IgD-negative memory B cell (primary cell): ENCODE results near the gene HS3ST4. TPM values are rescaled to one million over a fixed set of nuclear protein-coding genes. Genes with fewer than 3 reads are reported as not detected.
A peak's percentile ranks its signal among the peaks of the same experiment; 100 is the strongest.

Source experiments
- H3K27ac Mint-ChIP-seq, 3 donors: one replicate each; pipeline ENCODE4 v1.8.0; 2020 to 2022; ENCODE audit warnings: mild to moderate bottlenecking in 3 of 3, mixed read lengths in 3 of 3, moderate library complexity in 1 of 3
- H3K27me3 Mint-ChIP-seq: one replicate; pipeline ENCODE4 v1.8.0; 2021; ENCODE audit warnings: mixed read lengths
- H3K36me3 Mint-ChIP-seq: one replicate; pipeline ENCODE4 v1.8.0; 2020; ENCODE audit warnings: mild to moderate bottlenecking, mixed read lengths
- H3K4me1 Mint-ChIP-seq, 3 donors: one replicate each; pipeline ENCODE4 v1.8.0; 2020 to 2022; ENCODE audit warnings: mixed read lengths in 3 of 3, mild to moderate bottlenecking in 1 of 3
- H3K4me3 Mint-ChIP-seq, 4 donors: one replicate each; pipeline ENCODE4 v1.8.0; 2020 to 2022; ENCODE audit warnings: mild to moderate bottlenecking in 4 of 4, mixed read lengths in 4 of 4, moderate library complexity in 3 of 4
- H3K9me3 Mint-ChIP-seq, 3 donors: one replicate each; pipeline ENCODE4 v1.8.0; 2020 to 2021; ENCODE audit warnings: mixed read lengths in 3 of 3, mild to moderate bottlenecking in 1 of 3
- polyA plus RNA-seq: library from polyadenylated mRNA; unstranded; fragments of 300-500 nt; fragmentation: Illumina TruSeq; gene quantifications from one replicate; pipeline ENCODE4 v1.2.3, GENCODE V29; 2021

The HS3ST4 gene
- polyA plus RNA-seq, 1 donor from 2014 or later, result not detected

GRCh38 chr16:25931473-25932035 is 239.8 kb downstream of the HS3ST4 start:
- Mint-ChIP-seq H3K27me3 (peaks cover 4% of the 10 kb centered on the region), H3K9me3 (peaks cover 1 to 9% (median 5%) of the 10 kb centered on the region in 3 donors), H3K4me3 (no peak overlapping the region), H3K27ac (no peak overlapping the region), H3K4me1 (no peaks in the 10 kb centered on the region), H3K36me3 (peaks cover 2% of the 10 kb centered on the region)

- no peaks in the 10 kb centered on the region for H3K4me1 Mint-ChIP-seq
- peaks cover 3% of the 10 kb centered on the region for H3K27me3 Mint-ChIP-seq
- H3K36me3 Mint-ChIP-seq, result no peaks in the 10 kb centered on the region
- no peak overlapping the region for H3K27ac Mint-ChIP-seq
- H3K9me3 Mint-ChIP-seq, result peaks cover 5 to 9% (median 8%) of the 10 kb centered on the region in 3 donors
- H3K4me3 Mint-ChIP-seq, result no peak overlapping the region
These were observed 250.2 kb downstream of the HS3ST4 start for GRCh38 chr16:25941800-25942499.

- Mint-ChIP-seq H3K27me3 (no peaks in the 10 kb centered on the region), H3K4me1 (no peaks in the 10 kb centered on the region), H3K9me3 (peaks cover 0 to 8% (median 2%) of the 10 kb centered on the region in 3 donors), H3K36me3 (no peaks in the 10 kb centered on the region), H3K27ac (no peak overlapping the region), H3K4me3 (no peak overlapping the region)
These were observed 259.0 kb downstream of the HS3ST4 start for GRCh38 chr16:25950586-25951281.

- Mint-ChIP-seq H3K36me3 (no peaks in the 10 kb centered on the region), H3K4me3 (no peak overlapping the region), H3K9me3 (peaks cover 2 to 8% (median 3%) of the 10 kb centered on the region in 3 donors), H3K27ac (no peak overlapping the region), H3K4me1 (no peaks in the 10 kb centered on the region), H3K27me3 (no peaks in the 10 kb centered on the region)
These were observed 260.2 kb downstream of the HS3ST4 start for GRCh38 chr16:25951999-25952398.

- Mint-ChIP-seq H3K9me3 (peaks cover 0 to 5% (median 3%) of the 10 kb centered on the region in 3 donors), H3K36me3 (no peaks in the 10 kb centered on the region), H3K27ac (no peak overlapping the region), H3K27me3 (peaks cover 1% of the 10 kb centered on the region), H3K4me3 (no peak overlapping the region), H3K4me1 (no peaks in the 10 kb centered on the region)
These were observed 261.2 kb downstream of the HS3ST4 start for GRCh38 chr16:25952983-25953382.

- H3K27me3 Mint-ChIP-seq, result peaks cover 1% of the 10 kb centered on the region
- H3K27ac Mint-ChIP-seq, result no peak overlapping the region
- no peaks in the 10 kb centered on the region for H3K4me1 Mint-ChIP-seq
- no peaks in the 10 kb centered on the region for H3K36me3 Mint-ChIP-seq
- no peak overlapping the region for H3K4me3 Mint-ChIP-seq
- H3K9me3 Mint-ChIP-seq, result peaks cover 0 to 12% (median 3%) of the 10 kb centered on the region in 3 donors
These were observed 265.9 kb downstream of the HS3ST4 start for GRCh38 chr16:25957707-25958106.

GRCh38 chr16:25959221-25959620 is 267.5 kb downstream of the HS3ST4 start:
- Mint-ChIP-seq H3K27ac (no peak overlapping the region), H3K4me3 (no peak overlapping the region), H3K4me1 (no peaks in the 10 kb centered on the region), H3K36me3 (no peaks in the 10 kb centered on the region), H3K27me3 (peaks cover 1% of the 10 kb centered on the region), H3K9me3 (peaks cover 0 to 13% (median 3%) of the 10 kb centered on the region in 3 donors)

- Mint-ChIP-seq H3K4me3 (peak overlapping the region in 1 of 4 donors; percentile 38), H3K36me3 (no peaks in the 10 kb centered on the region), H3K4me1 (no peaks in the 10 kb centered on the region), H3K9me3 (peaks cover 0 to 6% (median 2%) of the 10 kb centered on the region in 3 donors), H3K27me3 (peaks cover 2% of the 10 kb centered on the region), H3K27ac (no peak overlapping the region)
These were observed 274.7 kb downstream of the HS3ST4 start for GRCh38 chr16:25966172-25967097.

- H3K9me3 Mint-ChIP-seq, result peaks cover 0 to 5% (median 0%) of the 10 kb centered on the region in 3 donors
- no peak overlapping the region for H3K4me3 Mint-ChIP-seq
- H3K36me3 Mint-ChIP-seq, result no peaks in the 10 kb centered on the region
- H3K4me1 Mint-ChIP-seq, result no peaks in the 10 kb centered on the region
- peaks cover 1% of the 10 kb centered on the region for H3K27me3 Mint-ChIP-seq
- H3K27ac Mint-ChIP-seq, result no peak overlapping the region
These were observed 285.4 kb downstream of the HS3ST4 start for GRCh38 chr16:25977121-25977520.

GRCh38 chr16:25978218-25978617 is 286.5 kb downstream of the HS3ST4 start:
- Mint-ChIP-seq H3K27me3 (peaks cover 1% of the 10 kb centered on the region), H3K27ac (no peak overlapping the region), H3K36me3 (no peaks in the 10 kb centered on the region), H3K9me3 (peaks cover 0 to 5% (median 0%) of the 10 kb centered on the region in 3 donors), H3K4me1 (no peaks in the 10 kb centered on the region), H3K4me3 (no peak overlapping the region)

- no peak overlapping the region for H3K27ac Mint-ChIP-seq
- H3K4me3 Mint-ChIP-seq, result no peak overlapping the region
- peaks cover 1% of the 10 kb centered on the region for H3K36me3 Mint-ChIP-seq
- H3K4me1 Mint-ChIP-seq, result peaks cover 0 to 1% (median 0%) of the 10 kb centered on the region in 3 donors
- peaks cover 5 to 18% (median 7%) of the 10 kb centered on the region in 3 donors for H3K9me3 Mint-ChIP-seq
- no peaks in the 10 kb centered on the region for H3K27me3 Mint-ChIP-seq
These were observed 296.3 kb downstream of the HS3ST4 start for GRCh38 chr16:25988084-25988483.

- peaks cover 1% of the 10 kb centered on the region for H3K36me3 Mint-ChIP-seq
- H3K4me1 Mint-ChIP-seq, result peaks cover 0 to 1% (median 0%) of the 10 kb centered on the region in 3 donors
- H3K4me3 Mint-ChIP-seq, result no peak overlapping the region
- H3K9me3 Mint-ChIP-seq, result peaks cover 5 to 17% (median 7%) of the 10 kb centered on the region in 3 donors
- H3K27ac Mint-ChIP-seq, result no peak overlapping the region
- H3K27me3 Mint-ChIP-seq, result no peaks in the 10 kb centered on the region
These were observed 297.1 kb downstream of the HS3ST4 start for GRCh38 chr16:25988882-25989281.

GRCh38 chr16:25996052-25996451 is 304.3 kb downstream of the HS3ST4 start:
- H3K36me3 Mint-ChIP-seq, result no peaks in the 10 kb centered on the region
- H3K4me1 Mint-ChIP-seq, result no peaks in the 10 kb centered on the region
- no peak overlapping the region for H3K4me3 Mint-ChIP-seq
- H3K27ac Mint-ChIP-seq, result no peak overlapping the region
- no peaks in the 10 kb centered on the region for H3K27me3 Mint-ChIP-seq
- H3K9me3 Mint-ChIP-seq, result peaks cover 2 to 11% (median 6%) of the 10 kb centered on the region in 3 donors

- Mint-ChIP-seq H3K27ac (peak overlapping the region in 1 of 3 donors; percentile 36), H3K4me3 (no peak overlapping the region), H3K36me3 (no peaks in the 10 kb centered on the region), H3K27me3 (no peaks in the 10 kb centered on the region), H3K4me1 (no peaks in the 10 kb centered on the region), H3K9me3 (peaks cover 6 to 17% (median 7%) of the 10 kb centered on the region in 3 donors)
These were observed 313.6 kb downstream of the HS3ST4 start for GRCh38 chr16:26005336-26005735.
